Measurements from ENCODE around the gene POLR3H.

- TF ChIP-seq CTCF (IDR thresholded peaks at IDR 0.05) (no peak), EZH2 (IDR thresholded peaks at IDR 0.05) (no peak)
Observed at GRCh38 chr22:41571786-41572185, 27.5 kb upstream of the POLR3H start.
